Activated T-cell treated with anti-CD3 and anti-CD28 coated beads, Interleukin-2, amount 50 U/mL, for 72 hours (primary cell): ENCODE data around the gene FHL3. TPM values are rescaled to one million over a fixed set of nuclear protein-coding genes. Genes with fewer than 3 reads are reported as not detected.
"Not testable (repeated sequence)": the region's sequence is repeated elsewhere in the genome, so short reads cannot be mapped to it uniquely, and the experiment has no call there.

Experiments used
- ATAC-seq, 2 donors: fragments of 150-1000 bp; cut with Tn5 transposase; replicated peaks in 1 of 2; 2 replicates each; pipeline ENCODE4 v1.10.0; 2021; ENCODE audit warnings: moderate library complexity in 2 of 2, mild to moderate bottlenecking in 1 of 2
- DNase-seq, 2 donors: peaks; one replicate each; pipeline ENCODE4 v3.0.0; 2021 to 2022; ENCODE audit warnings: mixed read lengths in 1 of 2
- H3K27ac Mint-ChIP-seq: one replicate; pipeline ENCODE4 v1.8.0; 2022; ENCODE audit warnings: mild to moderate bottlenecking, moderate library complexity, mixed read lengths
- H3K27me3 Mint-ChIP-seq: one replicate; pipeline ENCODE4 v1.8.0; 2022; ENCODE audit warnings: low read depth, mixed read lengths
- H3K36me3 Mint-ChIP-seq, 2 donors: one replicate each; pipeline ENCODE4 v1.8.0; 2022; ENCODE audit warnings: mixed read lengths in 2 of 2, mild to moderate bottlenecking in 1 of 2; ENCODE audit not compliant: insufficient read depth in 2 of 2
- H3K4me1 Mint-ChIP-seq: one replicate; pipeline ENCODE4 v1.8.0; 2022; ENCODE audit warnings: low read depth, mixed read lengths
- H3K4me3 Mint-ChIP-seq, 2 donors: one replicate each; pipeline ENCODE4 v1.8.0; 2022; ENCODE audit warnings: mild to moderate bottlenecking in 2 of 2, mixed read lengths in 2 of 2, moderate library complexity in 2 of 2
- H3K9me3 Mint-ChIP-seq, 2 donors: one replicate each; pipeline ENCODE4 v1.8.0; 2022; ENCODE audit warnings: mixed read lengths in 2 of 2
- total RNA-seq, 2 donors: library from RNA; stranded (reverse); gene quantifications; one replicate each; pipeline ENCODE4 v1.2.3, GENCODE V29; 2022

The FHL3 gene
- total RNA-seq, 2 donors from 2014 or later = 32.7 to 34.5 TPM

DNA sequence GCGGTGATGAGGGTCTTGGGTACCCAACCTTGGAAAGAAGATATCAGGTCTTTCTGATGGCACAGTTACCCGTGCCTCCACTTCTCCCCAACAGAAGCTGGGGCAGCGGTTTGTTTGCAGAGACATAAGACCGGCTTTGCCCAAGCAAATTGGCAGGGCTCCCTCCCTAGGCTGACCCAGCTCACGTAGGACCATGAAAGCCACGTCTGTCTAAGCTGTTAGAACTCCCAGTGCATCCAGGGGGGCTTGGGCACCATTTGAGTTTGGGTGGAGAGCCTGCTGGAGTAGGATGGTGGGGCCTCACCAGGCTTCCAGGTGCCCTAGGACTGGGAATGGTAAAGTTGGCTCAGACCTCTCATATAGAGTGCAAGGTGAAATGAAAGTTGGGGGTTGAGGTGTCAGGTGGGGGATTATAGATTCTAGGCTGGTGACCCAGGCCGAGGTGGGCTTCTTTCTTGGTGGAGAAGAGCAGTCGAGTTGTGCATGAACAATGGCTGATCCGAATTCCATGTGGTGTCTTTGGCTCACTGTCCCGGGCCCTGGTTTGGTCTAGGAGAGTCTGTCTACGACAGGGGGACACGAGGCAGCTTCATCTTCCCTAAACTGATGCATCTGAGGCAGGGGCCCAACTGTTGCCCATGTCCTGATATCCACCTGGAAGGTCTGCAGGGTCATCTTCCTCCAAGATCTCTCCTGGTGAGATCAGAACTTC is 37.9 kb upstream of the FHL3 start:
- Mint-ChIP-seq H3K27me3 (peaks cover 68% of the 10 kb centered on the region), H3K27ac (no peak overlapping the region), H3K4me1 (peaks cover 17% of the 10 kb centered on the region), H3K4me3 (peak overlapping the region; percentile 11 to 39), H3K9me3 (no peaks in the 10 kb centered on the region), H3K36me3 (no peaks in the 10 kb centered on the region)
- no peak for ATAC-seq
- no peak for DNase-seq

DNA sequence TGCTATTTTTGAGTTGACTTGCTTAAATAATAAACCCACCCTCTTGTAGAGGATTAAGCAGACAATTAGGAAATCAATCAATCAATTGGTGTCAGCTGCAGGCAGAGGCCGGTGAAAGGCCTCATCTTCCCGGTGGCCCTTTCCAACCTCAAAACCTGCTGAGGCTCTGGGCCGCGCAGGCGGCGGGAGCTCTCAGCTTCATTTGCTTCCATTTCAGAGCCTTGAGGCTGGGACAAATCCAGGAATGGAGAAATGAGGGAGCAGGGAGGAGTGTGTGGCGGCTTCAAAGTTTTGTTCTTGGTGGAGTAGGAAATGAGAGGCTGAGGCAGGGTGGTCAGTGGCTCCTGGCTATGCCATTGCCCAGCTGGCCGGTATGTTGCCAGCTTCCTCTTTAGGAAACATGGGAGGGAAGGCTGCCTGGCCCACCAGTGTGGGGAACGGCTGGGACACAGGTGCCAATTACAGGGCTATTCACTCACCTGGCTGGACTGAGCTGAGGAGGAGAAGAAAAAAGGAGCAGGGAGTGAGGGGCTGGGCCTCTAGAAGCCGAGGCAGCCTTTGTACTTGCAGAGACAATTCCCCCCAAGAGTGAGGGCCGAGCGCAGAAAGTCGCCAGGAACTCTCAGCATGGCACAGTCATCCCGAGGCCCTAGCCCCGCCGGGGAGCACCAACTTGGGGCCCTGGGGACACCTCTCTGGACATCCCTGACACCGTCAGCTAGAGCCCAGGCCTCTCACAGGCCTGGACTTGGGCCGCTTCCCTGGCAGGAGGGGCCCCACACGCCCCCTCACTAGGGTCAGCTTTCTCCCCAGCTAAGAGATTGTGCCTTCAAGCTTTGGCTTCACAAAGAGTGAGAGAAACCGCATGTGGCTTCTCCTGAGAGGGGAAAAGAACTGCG is 36.9 kb upstream of the FHL3 start:
- Mint-ChIP-seq H3K27me3 (peaks cover 58% of the 10 kb centered on the region), H3K4me3 (no peak overlapping the region), H3K9me3 (no peaks in the 10 kb centered on the region), H3K27ac (no peak overlapping the region), H3K4me1 (peaks cover 17% of the 10 kb centered on the region), H3K36me3 (no peaks in the 10 kb centered on the region)
- DNase-seq (no peak), ATAC-seq (no peak)

DNA sequence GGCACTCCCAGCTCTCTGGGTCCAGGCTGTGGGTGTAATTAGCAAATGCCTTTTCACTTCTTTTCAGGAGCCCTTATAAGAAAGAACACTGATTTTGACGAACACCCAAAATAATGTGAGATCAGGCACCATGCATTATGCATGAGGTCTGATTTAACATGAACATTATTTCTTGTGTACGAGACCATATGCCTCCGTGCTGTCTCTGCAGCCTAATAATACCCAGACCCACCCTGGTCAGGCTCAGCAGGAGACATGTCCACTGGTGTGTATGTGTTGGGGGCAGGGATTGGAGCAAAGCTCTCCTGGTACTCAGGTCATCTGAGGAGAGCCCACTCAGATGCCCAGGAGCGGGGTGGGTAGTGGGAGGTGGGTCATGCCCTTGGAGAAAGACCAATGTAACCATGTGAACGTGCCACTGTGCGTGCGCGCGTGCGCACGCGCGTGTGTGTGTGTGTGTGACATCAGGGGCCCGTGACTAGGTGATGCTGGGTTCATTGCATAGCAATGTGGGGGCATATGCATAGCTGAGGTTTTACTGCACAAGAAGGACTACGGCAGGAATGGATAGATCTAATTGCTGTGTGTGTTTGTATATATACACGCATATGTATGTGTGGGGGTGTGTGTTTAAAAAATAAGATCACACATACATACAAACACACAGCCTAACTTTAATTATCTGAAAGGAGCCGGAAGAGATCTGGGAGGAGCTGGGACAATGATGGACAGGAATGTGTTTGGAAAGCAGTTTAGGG is 34.2 kb upstream of the FHL3 start:
- Mint-ChIP-seq H3K9me3 (no peaks in the 10 kb centered on the region), H3K36me3 (no peaks in the 10 kb centered on the region), H3K4me1 (peaks cover 17% of the 10 kb centered on the region), H3K27ac (no peak overlapping the region), H3K27me3 (peaks cover 63% of the 10 kb centered on the region), H3K4me3 (no peak overlapping the region)
- ATAC-seq (no peak), DNase-seq (no peak)

DNA sequence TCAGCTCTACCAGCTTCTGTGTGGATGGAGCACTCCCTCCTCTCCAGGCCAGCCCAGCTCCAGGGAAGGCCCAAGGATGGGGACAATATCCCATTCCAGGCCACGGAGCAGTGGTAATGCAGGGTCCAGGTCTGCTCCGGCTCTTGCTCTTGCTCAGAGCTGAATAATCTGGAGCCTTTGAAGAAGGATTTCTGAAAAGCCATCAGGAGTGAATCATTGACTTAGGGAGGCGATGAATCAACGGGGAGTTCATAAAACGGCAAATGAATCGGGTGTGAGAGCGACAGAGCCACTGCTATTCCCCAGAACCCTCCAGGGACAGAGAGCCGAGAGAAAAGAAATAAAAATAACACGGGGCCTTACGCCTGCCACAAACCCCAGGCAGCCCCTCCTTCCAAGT is 33.5 kb upstream of the FHL3 start:
- Mint-ChIP-seq H3K27me3 (peaks cover 57% of the 10 kb centered on the region), H3K27ac (no peak overlapping the region), H3K4me3 (no peak overlapping the region), H3K36me3 (no peaks in the 10 kb centered on the region), H3K4me1 (peaks cover 13% of the 10 kb centered on the region), H3K9me3 (no peaks in the 10 kb centered on the region)
- DNase-seq (no peak), ATAC-seq (no peak)

DNA sequence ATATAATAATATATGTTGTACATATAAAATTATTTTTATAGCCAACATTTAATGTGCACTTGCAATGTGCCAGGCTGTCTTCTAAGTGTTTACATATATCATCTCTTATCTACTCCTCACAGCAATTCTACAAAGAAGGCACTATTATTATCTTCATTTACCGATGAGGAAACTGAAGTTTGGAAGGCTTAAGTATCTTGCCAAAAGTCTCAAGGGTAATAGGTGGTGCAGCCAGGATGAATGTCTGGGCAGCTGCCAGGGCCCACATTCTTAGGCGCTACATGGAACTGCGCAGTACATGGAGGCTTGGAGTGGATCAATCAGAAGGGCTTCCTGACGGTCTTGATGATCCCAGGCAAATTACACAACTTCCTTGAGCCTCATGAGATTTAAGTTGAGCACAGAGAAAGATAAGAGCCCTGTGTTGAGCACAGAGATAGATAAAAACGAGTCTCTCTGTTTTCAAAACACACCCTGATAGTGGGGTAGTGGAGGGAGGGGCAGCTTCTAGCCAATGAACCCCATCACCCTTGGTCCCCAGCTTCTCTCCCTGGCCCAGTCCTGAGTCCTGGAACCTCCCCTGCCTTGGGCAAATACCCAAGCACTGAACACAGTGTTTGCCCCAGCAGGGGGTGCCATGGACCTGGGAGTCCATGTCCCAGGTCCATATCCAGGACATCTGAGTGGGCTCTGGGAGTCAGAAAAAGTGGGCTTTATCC is 32.1 kb upstream of the FHL3 start:
- no peak overlapping the region for H3K4me3 Mint-ChIP-seq
- peaks cover 42% of the 10 kb centered on the region for H3K27me3 Mint-ChIP-seq
- DNase-seq = no peak
- H3K4me1 Mint-ChIP-seq = peaks cover 6% of the 10 kb centered on the region
- no peak overlapping the region for H3K27ac Mint-ChIP-seq
- peak in 1 of 2 donors; percentile 34 for ATAC-seq
- no peaks in the 10 kb centered on the region for H3K36me3 Mint-ChIP-seq
- no peaks in the 10 kb centered on the region for H3K9me3 Mint-ChIP-seq

DNA sequence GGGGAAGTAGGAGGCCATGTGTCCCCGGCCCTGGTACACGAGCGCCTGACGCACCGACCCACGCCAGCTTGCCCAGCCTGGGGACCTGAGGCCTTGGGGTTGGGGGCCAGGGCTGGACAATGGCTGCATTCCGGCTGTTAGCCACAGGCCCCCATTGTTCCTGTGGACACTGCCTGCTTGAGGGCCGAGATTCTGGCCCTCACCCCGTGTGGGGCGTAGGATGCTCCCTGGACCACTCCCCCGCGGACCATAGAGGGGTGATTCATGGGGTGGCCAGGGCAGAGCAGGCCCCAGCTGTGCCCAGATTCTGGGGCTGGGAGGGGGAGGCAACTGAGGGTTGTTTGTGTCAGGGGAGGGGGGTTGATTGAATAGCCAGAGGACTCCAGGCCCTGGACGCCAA is 29.6 kb upstream of the FHL3 start:
- Mint-ChIP-seq H3K27ac (no peak overlapping the region), H3K36me3 (no peaks in the 10 kb centered on the region), H3K4me1 (peaks cover 22% of the 10 kb centered on the region), H3K27me3 (peaks cover 17% of the 10 kb centered on the region), H3K4me3 (no peak overlapping the region), H3K9me3 (no peaks in the 10 kb centered on the region)
- ATAC-seq (no peak), DNase-seq (no peak)

DNA sequence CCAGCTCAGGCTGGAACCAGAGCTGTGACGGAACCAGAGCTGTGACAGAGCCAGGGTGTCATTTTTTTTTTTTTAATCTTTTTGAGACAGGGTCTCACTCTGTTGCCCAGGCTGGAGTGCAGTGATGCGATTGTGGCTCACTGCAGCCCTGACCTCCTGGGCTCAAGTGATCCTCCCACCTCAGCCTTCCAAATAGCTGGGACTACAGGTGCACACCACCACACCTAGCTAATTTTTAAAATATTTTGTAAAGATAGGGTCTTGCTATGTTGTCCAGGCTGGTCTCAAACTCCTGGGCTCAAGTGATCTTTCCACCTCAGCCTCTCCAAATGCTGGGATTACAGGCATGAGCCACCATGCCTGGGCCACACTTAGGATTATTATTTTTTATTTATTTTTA is 27.7 kb upstream of the FHL3 start:
- ATAC-seq, H3K9me3 Mint-ChIP-seq, H3K27me3 Mint-ChIP-seq, H3K4me3 Mint-ChIP-seq, H3K36me3 Mint-ChIP-seq, DNase-seq, H3K27ac Mint-ChIP-seq: not testable (repeated sequence)
- H3K4me1 Mint-ChIP-seq = peaks cover 40% of the 10 kb centered on the region

DNA sequence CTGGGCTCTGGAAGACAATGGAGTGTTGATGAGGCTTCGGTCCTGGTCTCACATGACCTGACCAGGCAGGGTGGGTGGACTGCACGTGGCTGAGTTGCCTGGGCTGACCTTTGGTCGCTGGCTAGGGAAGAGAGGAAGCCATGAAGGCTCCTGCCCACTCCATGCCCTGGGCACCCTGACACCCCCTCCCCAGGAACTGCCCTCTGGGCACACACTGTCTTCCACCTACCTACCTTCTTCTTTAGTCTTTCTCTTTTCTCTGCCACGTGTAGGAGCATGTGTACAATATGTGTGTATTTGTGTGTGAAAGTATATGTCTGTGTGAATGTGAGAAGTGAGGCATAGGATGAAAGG is 26.2 kb upstream of the FHL3 start:
- H3K4me3 Mint-ChIP-seq = peak overlapping the region in 1 of 2 donors; percentile 31
- H3K36me3 Mint-ChIP-seq = no peaks in the 10 kb centered on the region
- DNase-seq (no peak), ATAC-seq (no peak)
- H3K4me1 Mint-ChIP-seq = peaks cover 55% of the 10 kb centered on the region
- peaks cover 8% of the 10 kb centered on the region for H3K27me3 Mint-ChIP-seq
- H3K27ac Mint-ChIP-seq = no peak overlapping the region
- H3K9me3 Mint-ChIP-seq = no peaks in the 10 kb centered on the region

DNA sequence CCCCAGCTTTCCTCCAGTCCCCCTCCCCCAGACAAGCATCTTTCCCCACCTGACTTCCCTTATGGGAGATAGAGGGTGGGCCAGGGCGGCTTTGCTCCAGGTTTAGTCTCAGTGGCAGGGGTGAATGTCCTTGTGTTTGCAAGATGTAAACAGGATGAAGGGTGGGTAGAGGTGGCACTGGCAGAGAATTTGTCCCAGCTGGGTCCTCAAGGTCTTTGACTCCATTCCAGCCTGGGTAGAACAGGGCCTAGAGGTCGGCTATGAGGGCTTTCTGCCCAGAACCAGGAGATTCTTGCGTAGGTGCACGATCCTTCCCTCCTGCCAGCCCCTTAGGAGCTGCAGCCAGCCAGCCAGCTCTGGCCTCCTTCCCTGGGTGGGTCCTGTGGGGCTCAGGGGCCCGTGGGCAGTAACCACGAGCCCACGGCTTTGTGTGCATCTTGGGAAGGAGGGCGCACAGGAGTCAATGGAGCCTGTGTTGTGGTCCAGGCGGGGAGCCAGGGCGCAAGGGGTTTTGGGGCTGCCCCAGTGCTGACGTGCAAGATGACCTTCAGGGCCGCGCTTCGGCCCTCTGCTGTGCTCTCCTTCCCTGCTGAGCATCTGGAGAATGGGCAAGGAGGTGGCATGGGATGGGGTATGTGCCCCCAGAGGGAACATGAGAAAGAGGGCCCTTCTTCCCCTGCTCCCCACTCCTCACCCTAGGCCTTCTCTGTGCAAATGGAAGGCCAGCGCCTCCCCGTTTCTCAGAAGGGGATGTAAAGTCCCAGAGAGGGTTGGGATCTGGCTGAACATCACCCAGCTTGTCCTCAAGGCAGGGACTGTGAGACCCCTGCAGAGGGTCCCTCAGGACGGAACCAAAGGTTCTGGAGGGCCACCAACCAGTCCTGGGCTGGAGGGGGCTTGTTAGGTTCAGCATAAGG is 25.5 kb upstream of the FHL3 start:
- ATAC-seq = no peak
- Mint-ChIP-seq H3K36me3 (no peaks in the 10 kb centered on the region), H3K4me1 (peaks cover 62% of the 10 kb centered on the region), H3K4me3 (peak overlapping the region; percentile 63 to 80), H3K27ac (peak overlapping the region; percentile 68), H3K9me3 (no peaks in the 10 kb centered on the region), H3K27me3 (peaks cover 2% of the 10 kb centered on the region)
- DNase-seq = no peak

DNA sequence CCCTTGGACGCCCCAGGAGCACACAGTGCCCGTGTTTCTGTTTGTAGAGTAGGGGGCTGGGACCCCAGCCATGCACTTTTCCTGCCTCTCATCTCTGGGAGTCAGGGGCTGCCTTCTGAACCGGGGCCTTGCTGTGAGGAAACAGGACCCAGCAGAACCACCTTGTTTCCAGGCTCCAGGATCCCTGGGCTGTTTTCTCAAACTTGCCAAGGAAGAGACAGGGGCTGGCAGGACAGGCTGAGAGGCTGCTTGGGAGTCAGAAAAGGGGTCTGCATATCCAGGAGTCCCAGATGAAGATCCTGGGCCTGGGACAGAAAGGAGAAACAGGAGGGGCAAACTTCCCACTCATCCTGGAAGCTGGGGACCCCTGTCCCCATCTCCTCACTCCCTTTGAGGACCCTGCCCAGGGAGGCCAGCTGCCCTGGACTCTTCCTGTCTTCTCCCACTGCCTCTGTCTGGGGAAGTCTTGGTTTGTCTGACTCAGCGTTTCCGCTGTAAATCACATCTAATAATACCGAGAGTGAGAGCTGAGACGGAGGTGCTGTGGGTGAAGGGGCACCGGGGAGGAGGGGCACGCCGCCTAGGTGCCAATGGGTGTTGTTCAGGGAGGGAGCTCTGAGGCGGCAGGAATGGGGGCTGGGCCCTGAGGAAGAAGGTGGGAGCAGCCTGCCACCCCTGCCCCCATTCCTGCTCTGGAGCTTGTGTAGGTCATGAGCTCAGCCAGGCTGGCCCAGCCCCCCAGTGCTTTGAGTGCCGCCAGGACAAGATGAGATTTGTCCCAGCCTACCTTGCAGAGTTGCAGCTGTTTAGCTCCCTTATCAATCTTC is 24.6 kb upstream of the FHL3 start:
- ATAC-seq (peak; percentile 62 to 76), DNase-seq (peak; percentile 84 to 87)
- Mint-ChIP-seq H3K27ac (peak overlapping the region; percentile 85), H3K27me3 (no peaks in the 10 kb centered on the region), H3K4me3 (peak overlapping the region; percentile 63 to 80), H3K9me3 (no peaks in the 10 kb centered on the region), H3K36me3 (peaks cover 1 to 2% of the 10 kb centered on the region in 2 donors), H3K4me1 (peaks cover 67% of the 10 kb centered on the region)

DNA sequence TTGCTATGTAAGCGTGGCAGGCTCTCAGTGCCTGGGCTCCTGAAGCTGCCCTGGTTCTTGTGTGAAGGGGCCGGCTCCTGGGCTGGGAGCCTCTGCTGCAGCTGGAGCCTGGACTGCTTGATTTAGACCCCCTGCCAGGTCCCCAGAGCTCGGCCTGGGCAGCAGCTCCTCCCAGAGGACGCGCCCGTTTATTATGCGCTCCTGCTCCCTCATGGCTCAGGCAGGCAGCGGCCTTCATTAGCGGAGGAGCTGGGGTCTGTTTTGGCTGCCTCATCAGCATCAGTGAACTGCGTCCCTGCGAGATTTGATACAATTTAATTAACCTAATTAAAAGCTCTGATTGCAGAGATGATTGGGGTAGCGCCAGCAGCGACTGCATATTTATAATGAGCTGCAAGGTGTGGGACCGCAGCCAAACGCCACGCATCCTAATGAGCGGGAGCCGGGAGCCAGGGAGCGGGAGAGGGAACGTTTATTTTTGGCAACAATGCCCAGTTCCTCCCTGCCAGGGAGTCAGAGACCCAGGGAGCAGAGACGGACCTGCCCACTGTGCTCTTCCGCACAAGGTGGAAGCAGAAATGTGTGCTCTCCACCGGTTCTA is 23.9 kb upstream of the FHL3 start:
- Mint-ChIP-seq H3K4me1 (peaks cover 67% of the 10 kb centered on the region), H3K36me3 (peaks cover 4 to 5% of the 10 kb centered on the region in 2 donors), H3K27ac (peak overlapping the region; percentile 85), H3K27me3 (no peaks in the 10 kb centered on the region), H3K4me3 (peak overlapping the region; percentile 63 to 80), H3K9me3 (no peaks in the 10 kb centered on the region)
- ATAC-seq (no peak), DNase-seq (no peak)
